Retinal pigment epithelial cell (primary cell): ENCODE data around the gene GYPE.
A peak's percentile ranks its signal among the peaks of the same experiment; 100 is the strongest.
"Not testable (repeated sequence)": the region's sequence is repeated elsewhere in the genome, so short reads cannot be mapped to it uniquely, and the experiment has no call there.

Experiments used
- DNase-seq: peaks from one replicate; pipeline ENCODE4 v3.0.0-alpha.2; 2010; ENCODE audit warnings: low read depth
- H3K4me3 ChIP-seq: 2 replicates; pipeline ENCODE4 v1.5.1; 2011; ENCODE audit warnings: mild to moderate bottlenecking, low read length, control low read depth, moderate library complexity
- TF ChIP-seq, protein P1 (sequence below): conservative IDR thresholded peaks from 2 replicates; pipeline ENCODE4 v1.5.1; 2011; ENCODE audit warnings: low read depth, low read length, control low read depth, inconsistent platforms

GYPE gene

DNA sequence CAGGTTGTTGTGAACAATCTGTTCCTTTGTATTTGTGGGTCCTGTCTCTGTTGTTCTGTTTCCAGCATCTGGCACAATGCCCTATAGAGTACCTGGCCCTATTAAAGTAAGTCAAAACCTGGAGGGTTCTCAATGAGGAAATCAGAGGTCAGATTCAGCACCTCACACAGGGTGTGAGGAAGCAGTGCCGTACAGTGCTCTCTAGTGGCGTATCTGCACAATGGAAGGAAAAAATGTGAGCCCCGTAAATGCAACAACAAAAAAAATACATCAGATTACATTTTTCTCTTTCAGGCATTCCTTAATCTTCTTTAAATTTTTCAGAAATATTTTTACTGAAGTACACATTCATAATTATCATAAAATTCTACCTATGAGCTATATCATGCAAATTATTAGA is 2.5 kb upstream of the GYPE start:
- DNase-seq, H3K4me3 ChIP-seq: not testable (repeated sequence)
- TF ChIP-seq, protein P1, sequence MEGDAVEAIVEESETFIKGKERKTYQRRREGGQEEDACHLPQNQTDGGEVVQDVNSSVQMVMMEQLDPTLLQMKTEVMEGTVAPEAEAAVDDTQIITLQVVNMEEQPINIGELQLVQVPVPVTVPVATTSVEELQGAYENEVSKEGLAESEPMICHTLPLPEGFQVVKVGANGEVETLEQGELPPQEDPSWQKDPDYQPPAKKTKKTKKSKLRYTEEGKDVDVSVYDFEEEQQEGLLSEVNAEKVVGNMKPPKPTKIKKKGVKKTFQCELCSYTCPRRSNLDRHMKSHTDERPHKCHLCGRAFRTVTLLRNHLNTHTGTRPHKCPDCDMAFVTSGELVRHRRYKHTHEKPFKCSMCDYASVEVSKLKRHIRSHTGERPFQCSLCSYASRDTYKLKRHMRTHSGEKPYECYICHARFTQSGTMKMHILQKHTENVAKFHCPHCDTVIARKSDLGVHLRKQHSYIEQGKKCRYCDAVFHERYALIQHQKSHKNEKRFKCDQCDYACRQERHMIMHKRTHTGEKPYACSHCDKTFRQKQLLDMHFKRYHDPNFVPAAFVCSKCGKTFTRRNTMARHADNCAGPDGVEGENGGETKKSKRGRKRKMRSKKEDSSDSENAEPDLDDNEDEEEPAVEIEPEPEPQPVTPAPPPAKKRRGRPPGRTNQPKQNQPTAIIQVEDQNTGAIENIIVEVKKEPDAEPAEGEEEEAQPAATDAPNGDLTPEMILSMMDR, result peak; percentile 68

DNA sequence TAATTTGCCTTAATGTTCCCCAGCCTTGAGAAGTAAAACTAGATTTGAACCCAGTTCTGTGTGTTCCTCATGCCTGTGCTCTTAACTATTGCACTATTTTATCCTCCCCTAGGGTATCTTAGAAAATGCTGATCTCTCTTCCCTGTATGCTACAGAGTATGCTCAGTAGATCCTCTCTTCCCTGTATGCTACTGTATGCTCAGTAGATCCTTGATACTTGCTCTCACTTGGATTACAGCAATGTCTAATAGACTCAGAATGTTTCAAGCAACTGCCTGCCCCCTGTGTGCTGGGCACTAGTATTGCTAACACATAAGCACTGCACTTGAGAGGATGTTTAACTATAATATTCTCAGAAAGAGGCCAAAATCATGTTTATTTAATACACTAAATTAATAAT is 928 bp downstream of the GYPE start:
- H3K4me3 ChIP-seq, DNase-seq: not testable (repeated sequence)

DNA sequence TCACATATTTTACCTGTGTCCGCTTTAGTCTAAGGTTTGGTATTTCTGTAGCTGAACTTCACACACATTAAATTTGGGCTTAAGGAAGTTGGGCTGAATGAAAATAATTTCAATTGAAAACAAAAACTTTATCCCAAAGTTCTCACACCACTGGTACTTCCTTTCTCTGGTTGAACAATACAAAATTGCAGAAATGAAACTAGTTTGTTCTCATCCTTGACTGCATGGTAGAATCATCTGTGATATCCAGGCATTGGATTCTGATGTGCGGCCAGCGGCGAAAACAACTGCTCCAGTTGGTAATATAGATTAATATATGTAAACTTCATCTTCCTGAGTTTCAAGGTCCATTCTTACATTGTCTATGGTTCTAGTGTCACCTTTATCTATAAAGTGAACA is 15.0 kb downstream of the GYPE start:
- DNase-seq, H3K4me3 ChIP-seq: not testable (repeated sequence)

DNA sequence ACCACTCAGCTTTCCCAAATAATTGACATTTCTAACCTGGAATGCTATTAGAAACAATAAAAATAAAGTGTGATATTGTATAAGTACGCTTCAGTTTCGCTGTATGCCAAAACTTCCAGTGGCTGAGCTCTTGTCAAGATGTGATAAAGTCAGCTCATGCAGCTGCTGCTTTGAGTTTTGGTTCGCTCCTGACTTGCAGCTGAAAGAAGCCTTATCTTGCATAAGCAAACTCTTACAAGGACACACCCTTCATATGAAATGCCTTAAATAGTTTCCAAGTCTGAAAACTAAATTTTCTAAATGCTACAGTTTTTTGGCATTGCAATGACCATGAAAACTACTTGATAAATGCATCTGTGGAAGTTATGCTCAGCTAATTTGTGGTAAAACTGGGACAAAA is 17.2 kb downstream of the GYPE start:
- not testable (repeated sequence) for H3K4me3 ChIP-seq, DNase-seq

DNA sequence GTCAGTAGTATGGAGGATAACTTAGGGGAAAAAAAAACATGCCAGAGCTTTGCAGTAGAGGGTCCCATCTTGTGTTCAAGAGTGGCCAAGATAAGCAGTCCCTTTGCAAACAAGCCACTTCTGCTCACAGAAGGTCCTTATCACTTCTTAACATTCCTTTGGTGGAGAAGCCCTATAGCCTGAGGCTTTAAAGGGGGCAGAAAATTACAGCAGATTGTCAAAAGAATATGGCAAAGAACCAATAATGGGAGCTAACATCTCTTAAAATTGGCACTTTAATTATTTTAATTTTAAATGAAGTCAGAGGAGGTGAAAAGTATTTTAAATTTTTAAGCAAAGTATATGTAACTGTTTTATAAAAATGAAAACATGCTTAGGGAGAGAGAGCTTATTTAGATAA is 20.4 kb downstream of the GYPE start:
- not testable (repeated sequence) for H3K4me3 ChIP-seq, DNase-seq

DNA sequence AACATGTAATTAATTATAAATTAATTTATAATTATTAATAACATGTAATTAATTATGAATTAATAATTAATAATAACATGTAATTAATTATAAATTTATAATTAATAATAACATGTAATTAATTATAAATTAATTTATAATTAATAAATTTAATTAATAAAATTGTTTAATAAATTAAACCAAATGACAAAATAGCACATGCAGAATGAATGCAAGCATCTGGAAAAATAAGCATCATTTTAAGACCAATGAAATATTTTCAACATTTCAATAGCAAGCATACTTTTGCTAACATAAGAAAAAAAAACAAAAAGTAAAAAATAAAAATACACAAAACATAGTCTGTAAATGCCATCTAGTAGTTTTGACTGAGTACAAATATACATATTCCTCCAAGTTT is 21.8 kb downstream of the GYPE start:
- H3K4me3 ChIP-seq, result no peak overlapping the region
- TF ChIP-seq, protein P1, result no peak
- no peak for DNase-seq

DNA sequence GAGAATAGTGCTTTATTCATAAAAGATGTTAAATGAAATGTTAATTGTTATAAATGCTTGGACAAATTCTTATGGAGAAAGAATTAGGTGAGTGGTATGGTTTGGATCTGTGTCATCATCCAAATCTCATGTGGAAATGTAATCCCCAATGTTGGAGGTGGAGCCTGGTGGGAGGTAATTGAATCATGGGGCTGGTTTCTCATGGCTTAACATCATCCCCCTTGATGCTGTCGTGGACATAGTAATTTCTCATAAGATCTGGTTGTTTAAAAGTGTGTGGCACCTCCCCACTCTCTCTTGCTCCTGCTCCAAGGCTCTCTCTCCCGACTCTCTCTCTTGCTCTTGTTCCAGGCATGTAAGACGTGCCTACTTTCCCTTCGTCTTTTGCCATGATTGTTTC is 22.5 kb downstream of the GYPE start:
- TF ChIP-seq, protein P1, result no peak
- no peak overlapping the region for H3K4me3 ChIP-seq
- DNase-seq, result no peak

DNA sequence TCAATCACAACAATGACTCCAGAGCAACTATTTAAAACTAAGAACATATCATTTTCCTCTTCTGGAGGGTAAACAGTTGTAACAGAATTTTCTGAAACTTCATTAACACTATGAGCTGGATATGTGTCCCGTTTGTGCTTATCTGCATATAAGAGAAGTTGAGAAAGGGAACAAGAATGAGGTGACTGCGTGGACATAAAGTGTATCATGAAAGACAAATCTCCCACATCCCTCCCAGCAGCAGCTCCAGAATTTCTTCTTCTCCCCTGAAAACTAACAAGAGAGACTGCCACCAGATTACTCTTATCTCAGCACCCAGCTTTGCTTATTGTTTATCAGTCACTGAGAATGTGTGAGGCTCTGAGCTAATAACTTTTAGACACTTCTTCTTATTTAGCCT is 25.8 kb downstream of the GYPE start:
- DNase-seq, H3K4me3 ChIP-seq: not testable (repeated sequence)

DNA sequence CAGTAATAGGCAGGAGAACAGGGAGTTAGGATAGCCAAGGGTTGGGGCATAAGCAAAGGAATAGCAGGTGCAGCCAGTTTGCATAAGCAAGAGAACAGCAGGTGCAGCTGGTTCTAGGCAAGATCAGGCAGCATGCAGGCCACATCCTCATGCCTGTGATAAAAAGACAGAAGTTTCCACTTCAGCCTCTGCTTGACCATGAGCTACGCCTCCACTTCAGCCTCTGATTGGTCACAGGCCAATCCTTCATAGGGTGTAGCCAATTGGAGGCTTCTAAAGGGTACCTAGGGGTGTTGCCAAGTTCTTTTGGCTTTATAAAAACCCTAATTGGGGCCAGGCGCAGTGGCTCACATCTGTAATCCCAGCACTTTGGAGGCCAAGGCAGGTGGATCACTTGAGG is 30.0 kb downstream of the GYPE start:
- DNase-seq, H3K4me3 ChIP-seq: not testable (repeated sequence)

DNA sequence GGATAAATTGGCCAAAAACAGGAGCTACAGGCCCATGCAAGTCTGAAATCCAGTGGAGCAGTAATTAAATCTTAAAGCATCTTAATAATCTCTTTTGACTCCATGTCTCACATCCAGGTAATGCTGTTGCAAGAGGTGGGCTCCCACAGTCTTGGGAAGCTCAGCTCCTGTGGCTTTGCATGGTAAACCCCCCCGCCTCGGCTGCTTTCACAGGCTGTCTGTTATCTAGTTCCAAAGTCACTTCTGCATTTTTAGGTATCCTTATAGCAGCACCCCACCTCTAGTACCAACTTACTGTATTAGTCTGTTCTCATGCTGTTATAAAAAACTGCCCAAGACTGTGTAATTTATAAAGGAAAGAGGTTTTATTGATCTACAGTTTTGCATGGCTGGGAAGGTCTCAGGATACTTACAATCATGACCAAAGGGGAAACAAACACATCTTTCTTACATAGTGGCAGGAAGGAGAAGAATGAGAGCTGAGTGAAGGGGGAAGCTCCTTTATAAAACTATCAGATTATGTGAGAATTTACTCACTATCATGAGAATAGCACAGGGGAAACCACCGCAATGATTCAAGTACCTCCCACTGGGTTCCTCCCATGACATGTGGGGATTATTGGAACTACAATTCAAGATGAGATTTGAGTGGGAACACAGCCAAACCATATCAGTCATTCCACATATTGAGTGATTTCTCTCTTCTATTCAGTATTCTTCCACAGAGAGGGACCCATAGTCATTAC is 34.7 kb downstream of the GYPE start:
- not testable (repeated sequence) for DNase-seq, H3K4me3 ChIP-seq

DNA sequence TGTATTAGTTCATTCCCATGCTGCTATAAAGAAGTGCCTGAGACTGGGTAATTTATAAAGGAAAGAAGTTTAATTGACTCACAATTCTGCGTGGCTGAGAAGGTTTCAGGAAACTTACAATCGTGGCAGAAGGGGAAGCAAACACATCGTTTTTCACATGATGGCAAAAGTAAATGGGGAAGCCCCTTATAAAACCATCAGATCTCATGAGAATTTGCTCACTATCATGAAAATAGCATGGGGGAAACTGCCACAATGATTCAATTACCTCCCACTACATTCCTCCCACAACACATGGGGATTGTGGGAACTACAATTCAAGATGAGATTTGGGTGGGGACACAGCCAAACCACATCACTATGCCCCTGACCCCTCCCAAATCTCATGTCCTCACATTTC is 35.4 kb downstream of the GYPE start:
- H3K4me3 ChIP-seq, DNase-seq: not testable (repeated sequence)

DNA sequence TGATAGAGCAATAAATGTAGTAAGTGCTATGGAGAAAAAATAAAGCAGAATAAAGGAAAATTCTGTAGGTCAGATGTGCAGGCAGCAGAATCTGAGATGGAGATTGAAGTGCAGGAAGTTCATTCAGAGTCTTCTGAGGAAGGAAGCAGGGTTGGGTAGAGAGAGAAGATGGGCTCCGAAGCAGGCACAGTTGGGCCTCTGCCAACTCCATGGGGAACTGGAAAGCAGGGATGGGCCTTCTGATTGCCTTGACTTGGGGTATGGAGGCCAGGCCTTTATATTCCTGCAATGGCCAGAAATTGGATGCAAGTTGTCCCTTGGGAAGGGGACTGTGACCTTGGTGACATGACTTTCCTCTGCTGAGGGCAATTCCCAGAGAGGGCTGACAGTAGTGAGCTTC is 42.6 kb downstream of the GYPE start:
- not testable (repeated sequence) for DNase-seq, H3K4me3 ChIP-seq
